ENCODE results near the gene BUD31. TPM values are rescaled to one million over a fixed set of nuclear protein-coding genes. Genes with fewer than 3 reads are reported as not detected.

The BUD31 gene
- total and polyA plus RNA-seq, 10 of the 15 experiments (the other 5 are each of a cell fraction or from before 2014, with no cell fraction given), result 74.2 to 317 (median 130) TPM

- H2AFZ ChIP-seq (ENCODE audit: control insufficient read depth, low read depth, low read length), result no peak overlapping the region
- H3K4me3 ChIP-seq, result peak overlapping the region; percentile 100; the same call in 1 of the 2 replicates
- FAIRE-seq (no peak), DNase-seq (ENCODE audit: low read depth, low spot score) (no peak), ATAC-seq (no peak)
- POLR2A ChIA-PET, result interaction anchor here (0.7 to 4.9 kb wide), 2 partner anchors 31 to 35 kb away, joined by 3 to 51 read pairs; no protein-coding TSS in a partner anchor
- no peaks in the 10 kb centered on the region for H3K9me3 ChIP-seq (replicated peaks; ENCODE audit: control insufficient read depth, insufficient read depth, low read length)
- 100% methylated on average over 2 of the region's 2 CpGs for WGBS (ENCODE audit: insufficient coverage, insufficient replicate concordance, low lambda C conversion rate, missing lambda C conversion rate)
- SMC1A ChIA-PET (ENCODE audit: uncharacterized antibody, unreplicated experiment), result no interaction called here
- peaks cover 7 to 24% of the 10 kb centered on the region in 2 experiments for H3K36me3 ChIP-seq (ENCODE audit: control insufficient read depth in 2 of 2, insufficient read depth in 2 of 2, low read length in 1 of 2)
- peaks cover 57% of the 10 kb centered on the region for H3K79me2 ChIP-seq (ENCODE audit: control insufficient read depth, insufficient read depth, low read length)
- in situ Hi-C loops (cut with MboI) (no loop called here), intact Hi-C loops (cut with micrococcal nuclease; ENCODE audit: unreplicated experiment) (no loop called here)
- no peak overlapping the region for H3K27ac ChIP-seq (ENCODE audit: control insufficient read depth, insufficient read depth)
- BruUV-seq (replicated peaks), result no TSS peak
- H3K4me2 ChIP-seq (ENCODE audit: control insufficient read depth, insufficient read depth), result peak overlapping the region; percentile 58
- CTCF ChIA-PET, result no interaction called here
- H3K27me3 ChIP-seq (replicated peaks in 1 of 2; ENCODE audit: control insufficient read depth in 2 of 2, insufficient read depth in 2 of 2, low read length in 1 of 2), result no peaks in the 10 kb centered on the region
- H3K4me1 ChIP-seq (ENCODE audit: control insufficient read depth, insufficient read depth, low read length), result peaks cover 12% of the 10 kb centered on the region
- TF ChIP-seq ZNF622 (IDR thresholded peaks at IDR 0.05), result no peak
- no peak for TF ChIP-seq GABPA (IDR thresholded peaks at IDR 0.05; ENCODE audit: low read depth)
- TF ChIP-seq NKRF (conservative IDR thresholded peaks at IDR 0.05), result no peak
- no peak for TF ChIP-seq SUPT20H (IDR thresholded peaks at IDR 0.05; ENCODE audit: borderline replicate concordance, control insufficient read depth, low read depth, low read length)
- no peak for TF ChIP-seq JUNB (IDR thresholded peaks at IDR 0.05)
- no peak for TF ChIP-seq FOS (IDR thresholded peaks at IDR 0.05; ENCODE audit: borderline replicate concordance, extremely low read depth, insufficient read length)
- no peak for TF ChIP-seq CBX5 (IDR thresholded peaks at IDR 0.05; ENCODE audit: low read depth)
- no peak for TF ChIP-seq POLR2AphosphoS5 (IDR thresholded peaks at IDR 0.05; ENCODE audit: low read length)
- TF ChIP-seq MXI1 (IDR thresholded peaks at IDR 0.05; ENCODE audit: low read depth, low read length), result no peak
- TF ChIP-seq PKNOX1 (IDR thresholded peaks at IDR 0.05), result no peak
- TF ChIP-seq ZNF217 (IDR thresholded peaks at IDR 0.05), result no peak
- no peak for TF ChIP-seq IRF5 (IDR thresholded peaks at IDR 0.05; ENCODE audit: borderline replicate concordance)
- H3K9ac ChIP-seq (ENCODE audit: control insufficient read depth, insufficient read depth, low read length), result no peak overlapping the region
- H4K20me1 ChIP-seq (ENCODE audit: control insufficient read depth, insufficient read depth), result no peaks in the 10 kb centered on the region
- RAD21 ChIA-PET (ENCODE audit: unreplicated experiment), result interaction anchor here (2.7 kb wide), 1 partner anchor 27 kb away, joined by 8 read pairs; the partner anchor contains the start of genes CPSF4 and PTCD1
Observed at GRCh38 chr7:99410635-99411034, 1.9 kb downstream of the BUD31 start.
